Transverse colon (tissue), 4 donors: Measurements from ENCODE around the gene EPM2A. TPM values are rescaled to one million over a fixed set of nuclear protein-coding genes. Genes with fewer than 3 reads are reported as not detected.

Source experiments
- DNase-seq: peaks from one replicate; pipeline ENCODE4 v3.0.0-alpha.2; 2019
- H3K27ac ChIP-seq, 4 donors: fragments of 200-600 bp; sonication (generic); 2 replicates each; pipeline ENCODE4 v1.5.1; 2016 to 2018; ENCODE audit warnings: inconsistent platforms in 4 of 4
- H3K27me3 ChIP-seq: fragments of 200-600 bp; sonication (generic); 2 replicates; pipeline ENCODE4 v1.5.1; 2017; ENCODE audit warnings: inconsistent platforms
- H3K36me3 ChIP-seq, 4 donors: fragments of 200-600 bp; sonication (generic); 2 replicates each; pipeline ENCODE4 v1.5.1; 2017 to 2019; ENCODE audit warnings: inconsistent platforms in 4 of 4
- H3K4me1 ChIP-seq, 4 donors: fragments of 200-600 bp; sonication (generic); 2 replicates each; pipeline ENCODE4 v1.5.1; 2017 to 2020; ENCODE audit warnings: inconsistent platforms in 4 of 4
- H3K4me3 ChIP-seq, 4 donors: fragments of 200-600 bp; sonication (generic); 1 replicate in 1 of 4; 2 replicates in 3 of 4; pipeline versions ENCODE4 v1.5.1 to v1.6.1; 2017 to 2019; ENCODE audit warnings: inconsistent platforms in 4 of 4
- H3K9me3 ChIP-seq, 2 donors: fragments of 200-600 bp; sonication (generic); 2 replicates each; pipeline ENCODE4 v1.5.1; 2017 to 2019; ENCODE audit warnings: inconsistent platforms in 2 of 2
- CTCF ChIP-seq, 5 experiments: fragments of 200-600 bp in 3 of 5; fragments of 450-650 bp in 2 of 5; sonication (generic) in 3 of 5; IDR thresholded peaks; 1 replicate in 2 of 5; 2 replicates in 3 of 5; pipeline ENCODE4 v1.5.1; 2016 to 2017; ENCODE audit warnings: antibody characterized with exemption in 5 of 5, inconsistent platforms in 3 of 5, mild to moderate bottlenecking in 2 of 5, moderate library complexity in 1 of 5
- EP300 ChIP-seq: sonication (generic); formaldehyde crosslinking; IDR thresholded peaks from one replicate; pipeline ENCODE4 v1.6.1; 2017; ENCODE audit warnings: antibody characterized with exemption, low read depth
- POLR2A ChIP-seq: fragments of 450-650 bp; IDR thresholded peaks from one replicate; pipeline ENCODE4 v1.6.1; 2016; ENCODE audit warnings: antibody characterized with exemption, mild to moderate bottlenecking, moderate library complexity
- POLR2AphosphoS5 ChIP-seq, 3 donors: sonication (generic); formaldehyde crosslinking; IDR thresholded peaks; one replicate each; pipeline ENCODE4 v1.6.1; 2016; ENCODE audit warnings: antibody characterized with exemption in 3 of 3
- WGBS, 2 donors: methylation state at CpG; one replicate each; pipeline ENCODE4 v1.1.5; 2018; ENCODE audit warnings: low coverage in 1 of 2; 5-methylcytosine and 5-hydroxymethylcytosine counted together
- in situ Hi-C, 4 donors: fragments of 200-750 bp; cut with MboI; loops; one replicate each; pipeline versions ENCODE4 v1.15.0 to v1.15.1; 2017; ENCODE audit warnings: low sequenced_read_pairs in 3 of 4, low pct_ligation_motif_present in 1 of 4, low pct_unique_long_range_greater_than_20kb in 1 of 4
- intact Hi-C: fragments of 100-400 bp; cut with DNase I; formaldehyde crosslinking; loops from one replicate; pipeline ENCODE4 v1.15.1; 2023; ENCODE audit warnings: low total_unique reads
- total RNA-seq, 4 donors: library from RNA; depleted of rRNA; stranded (reverse); fragments of >200 nt; gene quantifications; one replicate each; pipeline ENCODE4 v1.1.0, GENCODE V29; 2016

EPM2A gene
- total RNA-seq, 4 donors from 2014 or later, result 10.5 to 33.6 (median 11.8) TPM

- 94 to 100% methylated on average over 1 of the region's 1 CpG for WGBS, 2 donors
- in situ Hi-C loops, result no loop called here
Observed at GRCh38 chr6:145652572-145652971, 82.7 kb downstream of the EPM2A start.

GRCh38 chr6:145651988-145652387, 83.3 kb downstream of the EPM2A start:
- WGBS, 2 donors, result 43 to 50% methylated on average over 2 of the region's 2 CpGs
- H3K36me3 ChIP-seq, result no peaks in the 10 kb centered on the region
- no peaks in the 10 kb centered on the region for H3K27me3 ChIP-seq
- H3K9me3 ChIP-seq, result no peaks in the 10 kb centered on the region
- no peak overlapping the region for H3K27ac ChIP-seq
- DNase-seq, result no peak
- in situ Hi-C loops, result no loop called here
- intact Hi-C loops, result no loop called here
- no peak overlapping the region for H3K4me3 ChIP-seq
- H3K4me1 ChIP-seq, result peaks cover 0 to 5% (median 1%) of the 10 kb centered on the region in 4 donors
- TF ChIP-seq POLR2AphosphoS5 (IDR thresholded peaks at IDR 0.05), result no peak

More at GRCh38 chr6:145652572-145652971, 82.7 kb downstream of the EPM2A start:
- TF ChIP-seq CTCF (IDR thresholded peaks at IDR 0.05) (no peak), POLR2A (no peak), EP300 (no peak)
- H3K36me3 ChIP-seq, result no peaks in the 10 kb centered on the region
- no peak overlapping the region for H3K27ac ChIP-seq
- no peak overlapping the region for H3K4me3 ChIP-seq
- H3K4me1 ChIP-seq, result peaks cover 0 to 5% (median 1%) of the 10 kb centered on the region in 4 donors
- H3K27me3 ChIP-seq, result no peaks in the 10 kb centered on the region
- no peaks in the 10 kb centered on the region for H3K9me3 ChIP-seq
- intact Hi-C loops, result no loop called here
- no peak for DNase-seq

GRCh38 chr6:145648149-145648548, 87.2 kb downstream of the EPM2A start:
- WGBS, 2 donors, result 54 to 58% methylated on average over 4 of the region's 4 CpGs

DNA sequence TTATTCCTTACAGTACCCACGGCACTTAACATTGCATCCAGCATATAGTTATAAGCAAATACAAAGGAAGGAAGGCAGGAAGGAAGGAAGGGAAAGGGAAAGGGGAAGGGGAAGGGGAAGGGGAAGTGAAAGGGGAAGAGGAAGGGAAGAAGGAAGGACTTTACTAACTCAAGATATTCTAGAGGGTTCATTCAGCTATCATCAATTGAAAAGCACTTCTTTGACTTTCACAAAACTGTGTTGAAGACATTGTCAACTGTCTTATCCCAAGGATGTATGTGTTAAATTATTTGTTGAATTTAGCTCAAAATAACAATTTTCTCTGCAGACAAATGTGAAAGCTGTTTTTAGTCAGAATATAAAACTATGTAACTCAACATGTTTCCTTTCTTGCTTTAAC, 87.7 kb downstream of the EPM2A start:
- Histone ChIP-seq H3K27ac (no peak overlapping the region), H3K36me3 (no peaks in the 10 kb centered on the region), H3K4me3 (no peak overlapping the region), H3K9me3 (no peaks in the 10 kb centered on the region), H3K27me3 (no peaks in the 10 kb centered on the region), H3K4me1 (peaks cover 0 to 5% (median 1%) of the 10 kb centered on the region in 4 donors)
- 100% methylated on average over 1 of the region's 1 CpG for WGBS, 2 donors
- intact Hi-C loops (no loop called here), in situ Hi-C loops (loop anchor here in 2 of 4 donors (25.0 kb wide), 1 partner anchor 1060 kb away; no protein-coding TSS in a partner anchor)
- no peak for DNase-seq
- TF ChIP-seq CTCF (IDR thresholded peaks at IDR 0.05) (no peak), POLR2AphosphoS5 (IDR thresholded peaks at IDR 0.05) (no peak), EP300 (no peak), POLR2A (no peak)

More at GRCh38 chr6:145648149-145648548, 87.2 kb downstream of the EPM2A start:
- intact Hi-C loops, result no loop called here
- Histone ChIP-seq H3K27ac (no peak overlapping the region), H3K4me3 (no peak overlapping the region), H3K9me3 (no peaks in the 10 kb centered on the region), H3K4me1 (peaks cover 0 to 5% (median 1%) of the 10 kb centered on the region in 4 donors), H3K27me3 (no peaks in the 10 kb centered on the region), H3K36me3 (no peaks in the 10 kb centered on the region)
- no peak for DNase-seq
- TF ChIP-seq CTCF (IDR thresholded peaks at IDR 0.05) (no peak), POLR2A (no peak), POLR2AphosphoS5 (IDR thresholded peaks at IDR 0.05) (no peak), EP300 (no peak)
- in situ Hi-C loops, result loop anchor here in 2 of 4 donors (25.0 kb wide), 1 partner anchor 1061 kb away; no protein-coding TSS in a partner anchor

GRCh38 chr6:145643760-145644159, 91.6 kb downstream of the EPM2A start:
- TF ChIP-seq CTCF (IDR thresholded peaks at IDR 0.05), result no peak
- no peak for TF ChIP-seq POLR2AphosphoS5 (IDR thresholded peaks at IDR 0.05)
- TF ChIP-seq EP300, result no peak
- no peak for TF ChIP-seq POLR2A
- Histone ChIP-seq H3K27ac (no peak overlapping the region), H3K36me3 (no peaks in the 10 kb centered on the region), H3K27me3 (no peaks in the 10 kb centered on the region), H3K4me1 (peaks cover 0 to 5% (median 1%) of the 10 kb centered on the region in 4 donors), H3K9me3 (no peaks in the 10 kb centered on the region), H3K4me3 (no peak overlapping the region)
- in situ Hi-C loops, result loop anchor here in 2 of 4 donors (25.0 kb wide), 1 partner anchor 1056 kb away; no protein-coding TSS in a partner anchor
- intact Hi-C loops, result no loop called here
- no peak for DNase-seq
- 80 to 100% methylated on average over 1 to 3 of the region's 3 CpGs for WGBS, 2 donors
